Testis (tissue), 3 donors: ENCODE results near the gene SARDH. TPM values are rescaled to one million over a fixed set of nuclear protein-coding genes. Genes with fewer than 3 reads are reported as not detected.

Experiments
- DNase-seq: peaks from one replicate; pipeline ENCODE4 v3.0.0-alpha.2; 2019
- H3K27ac ChIP-seq, 2 donors: fragments of 200-600 bp; sonication (generic); one replicate each; pipeline ENCODE4 v1.5.1; 2019
- H3K27me3 ChIP-seq: fragments of 200-600 bp; sonication (generic); one replicate; pipeline ENCODE4 v1.5.1; 2019
- H3K36me3 ChIP-seq: fragments of 200-600 bp; sonication (generic); one replicate; pipeline ENCODE4 v1.5.1; 2017; ENCODE audit warnings: low read depth; ENCODE audit errors: missing control alignments
- H3K4me1 ChIP-seq: fragments of 200-600 bp; sonication (generic); one replicate; pipeline ENCODE4 v1.5.1; 2019
- H3K4me3 ChIP-seq, 2 donors: fragments of 200-600 bp; sonication (generic); one replicate each; pipeline ENCODE4 v1.5.1; 2017 to 2019
- H3K9me3 ChIP-seq: fragments of 200-600 bp; sonication (generic); one replicate; pipeline ENCODE4 v1.5.1; 2017
- CTCF ChIP-seq, 3 experiments: fragments of 450-650 bp in 2 of 3; fragments of 200-600 bp in 1 of 3; sonication (generic) in 1 of 3; IDR thresholded peaks; one replicate each; pipeline ENCODE4 v1.5.1; 2016 to 2019; ENCODE audit warnings: antibody characterized with exemption in 3 of 3, mild to moderate bottlenecking in 2 of 3, moderate library complexity in 1 of 3
- POLR2A ChIP-seq: fragments of 450-650 bp; IDR thresholded peaks from one replicate; pipeline ENCODE4 v1.6.1; 2017; ENCODE audit warnings: antibody characterized with exemption, mild to moderate bottlenecking, moderate library complexity
- WGBS, 2 donors: methylation state at CpG; one replicate each; pipeline ENCODE4 v1.1.5; 2018; 5-methylcytosine and 5-hydroxymethylcytosine counted together
- intact Hi-C: fragments of 100-400 bp; cut with DNase I; formaldehyde crosslinking; loops from one replicate; pipeline ENCODE4 v1.15.1; 2023; ENCODE audit warnings: low total_unique reads
- polyA plus RNA-seq: library from polyadenylated mRNA; stranded (reverse); fragments of 350-450 nt; fragmentation: Illumina TruSeq; extraction: RNeasy Lipid Tissue Mini Kit (QIAGEN cat#74804); gene quantifications from one replicate; pipeline ENCODE4 v1.2.3, GENCODE V29; 2014; ENCODE audit warnings: low read depth, low replicate concordance; ENCODE audit not compliant: insufficient read depth
- total RNA-seq, 2 donors: library from RNA; depleted of rRNA; stranded (reverse); fragments of >200 nt; gene quantifications; one replicate each; pipeline ENCODE4 v1.2.3, GENCODE V29; 2016

The SARDH gene
- total and polyA plus RNA-seq, 3 donors from 2014 or later, result 2.6 to 7.2 (median 5.1) TPM

GRCh38 chr9:133738640-133739225, 581 bp upstream of the SARDH start:
- Histone ChIP-seq H3K27me3 (no peaks in the 10 kb centered on the region), H3K4me3 (no peak overlapping the region), H3K36me3 (no peaks in the 10 kb centered on the region), H3K27ac (no peak overlapping the region), H3K9me3 (no peaks in the 10 kb centered on the region), H3K4me1 (peaks cover 13% of the 10 kb centered on the region)
- DNase-seq, result peak; percentile 9
- 68% methylated on average over 13 of the region's 13 CpGs; no CpG with 5 or more reads in 1 of the 2 donors for WGBS, 2 donors
- intact Hi-C loops, result loop anchor here (10.0 kb wide), 1 partner anchor 204 kb away; the partner anchor contains the start of gene ADAMTSL2
- TF ChIP-seq POLR2A (no peak), CTCF (IDR thresholded peaks at IDR 0.05) (no peak)

- DNase-seq, result peak; percentile 4
- Histone ChIP-seq H3K36me3 (no peaks in the 10 kb centered on the region), H3K27ac (no peak overlapping the region), H3K4me1 (peaks cover 13% of the 10 kb centered on the region), H3K4me3 (peak overlapping the region in 1 of 2 donors; percentile 27), H3K9me3 (no peaks in the 10 kb centered on the region), H3K27me3 (no peaks in the 10 kb centered on the region)
- intact Hi-C loops, result loop anchor here (10.0 kb wide), 1 partner anchor 202 kb away; the partner anchor contains the start of gene ADAMTSL2
- TF ChIP-seq CTCF (IDR thresholded peaks at IDR 0.05) (no peak), POLR2A (no peak)
- 57 to 75% methylated on average over 3 to 15 of the region's 15 CpGs for WGBS, 2 donors
Observed at GRCh38 chr9:133737071-133737773, 930 bp downstream of the SARDH start.

GRCh38 chr9:133735931-133736330, 2.2 kb downstream of the SARDH start:
- Histone ChIP-seq H3K27me3 (no peaks in the 10 kb centered on the region), H3K4me1 (peaks cover 13% of the 10 kb centered on the region), H3K27ac (no peak overlapping the region), H3K4me3 (no peak overlapping the region), H3K36me3 (no peaks in the 10 kb centered on the region), H3K9me3 (no peaks in the 10 kb centered on the region)
- intact Hi-C loops, result loop anchor here (10.0 kb wide), 1 partner anchor 201 kb away; the partner anchor contains the start of gene ADAMTSL2
- whole genome bisulfite sequencing, 2 donors, result 88 to 91% methylated on average over 8 of the region's 8 CpGs
- TF ChIP-seq CTCF (IDR thresholded peaks at IDR 0.05), result no peak
- TF ChIP-seq POLR2A, result no peak
- no peak for DNase-seq

GRCh38 chr9:133735415-133735775, 2.8 kb downstream of the SARDH start:
- DNase-seq, result peak; percentile 9
- 75 to 93% methylated on average over 7 to 10 of the region's 10 CpGs for WGBS, 2 donors
- Histone ChIP-seq H3K9me3 (no peaks in the 10 kb centered on the region), H3K27ac (no peak overlapping the region), H3K4me3 (no peak overlapping the region), H3K27me3 (no peaks in the 10 kb centered on the region), H3K4me1 (peaks cover 13% of the 10 kb centered on the region), H3K36me3 (no peaks in the 10 kb centered on the region)
- no peak for TF ChIP-seq CTCF (IDR thresholded peaks at IDR 0.05)
- intact Hi-C loops, result loop anchor here (10.0 kb wide), 1 partner anchor 201 kb away; the partner anchor contains the start of gene ADAMTSL2
